ENCODE measurements around the gene C3orf18. TPM values are rescaled to one million over a fixed set of nuclear protein-coding genes. Genes with fewer than 3 reads are reported as not detected.

Gene C3orf18
- polyA plus RNA-seq, 1 donor (not counting 4 experiments of a cell fraction or from before 2014, with no cell fraction given) = 1.4 TPM

- no peak for FAIRE-seq
- Histone ChIP-seq H3K9ac (ENCODE audit: control insufficient read depth, extremely low read depth, insufficient read depth, low read length) (no peak overlapping the region), H3K79me2 (ENCODE audit: control insufficient read depth, insufficient read depth, low read length) (no peaks in the 10 kb centered on the region), H3K4me1 (ENCODE audit: control insufficient read depth, extremely low read depth, insufficient read depth, low read length) (peaks cover 37% of the 10 kb centered on the region), H3K27ac (ENCODE audit: control insufficient read depth, insufficient read depth, low read length) (no peak overlapping the region), H3K27me3 (ENCODE audit: control insufficient read depth, extremely low read depth, insufficient read depth, low read length) (no peaks in the 10 kb centered on the region), H4K20me1 (ENCODE audit: control insufficient read depth, extremely low read depth, insufficient read depth, low read length) (no peaks in the 10 kb centered on the region), H3K9me1 (ENCODE audit: control insufficient read depth, extremely low read depth, insufficient read depth, low read length) (no peaks in the 10 kb centered on the region), H2AFZ (ENCODE audit: control insufficient read depth, low read length) (no peak overlapping the region), H3K9me3 (ENCODE audit: control insufficient read depth, low read depth, low read length) (no peaks in the 10 kb centered on the region), H3K4me2 (ENCODE audit: control insufficient read depth, extremely low read depth, insufficient read depth, low read depth, low read length) (no peak overlapping the region), H3K36me3 (ENCODE audit: control insufficient read depth in 2 of 2, extremely low read depth in 1 of 2, insufficient read depth in 2 of 2, low read length in 2 of 2) (no peaks in the 10 kb centered on the region), H3K4me3 (ENCODE audit: control insufficient read depth in 2 of 3, extremely low read depth in 1 of 3, insufficient read depth in 2 of 3, low read depth in 1 of 3, low read length in 3 of 3) (no peak overlapping the region)
- TF ChIP-seq CTCF (optimal IDR thresholded peaks at IDR 0.05 in 1 of 3, IDR thresholded peaks at IDR 0.05 in 1 of 3, conservative IDR thresholded peaks at IDR 0.05 in 1 of 3; ENCODE audit: extremely low read depth in 1 of 3, insufficient read depth in 2 of 3, low read length in 3 of 3) (no peak), EZH2 (IDR thresholded peaks at IDR 0.05; ENCODE audit: low read length) (no peak)
- DNase-seq (ENCODE audit: low read depth, low spot score) = no peak
- dilution Hi-C loops (cut with MboI; ENCODE audit: extremely low pct_ligation_motif_present, low sequenced_read_pairs) = loop anchor here (25.0 kb wide), 1 partner anchor 787 kb away; the partner anchor contains the start of genes MANF and RBM15B
Observed at GRCh38 chr3:50600141-50600753, 32.7 kb upstream of the C3orf18 start.

- Histone ChIP-seq H3K27ac (ENCODE audit: control insufficient read depth, insufficient read depth, low read length) (no peak overlapping the region), H3K4me2 (ENCODE audit: control insufficient read depth, extremely low read depth, insufficient read depth, low read depth, low read length) (no peak overlapping the region), H3K36me3 (ENCODE audit: control insufficient read depth in 2 of 2, extremely low read depth in 1 of 2, insufficient read depth in 2 of 2, low read length in 2 of 2) (no peaks in the 10 kb centered on the region), H3K4me3 (ENCODE audit: control insufficient read depth in 2 of 3, extremely low read depth in 1 of 3, insufficient read depth in 2 of 3, low read depth in 1 of 3, low read length in 3 of 3) (no peak overlapping the region), H3K9me3 (ENCODE audit: control insufficient read depth, low read depth, low read length) (no peaks in the 10 kb centered on the region), H3K79me2 (ENCODE audit: control insufficient read depth, insufficient read depth, low read length) (no peaks in the 10 kb centered on the region), H3K4me1 (ENCODE audit: control insufficient read depth, extremely low read depth, insufficient read depth, low read length) (peaks cover 33% of the 10 kb centered on the region), H3K9me1 (ENCODE audit: control insufficient read depth, extremely low read depth, insufficient read depth, low read length) (no peaks in the 10 kb centered on the region), H2AFZ (ENCODE audit: control insufficient read depth, low read length) (no peak overlapping the region), H3K27me3 (ENCODE audit: control insufficient read depth, extremely low read depth, insufficient read depth, low read length) (no peaks in the 10 kb centered on the region), H3K9ac (ENCODE audit: control insufficient read depth, extremely low read depth, insufficient read depth, low read length) (no peak overlapping the region), H4K20me1 (ENCODE audit: control insufficient read depth, extremely low read depth, insufficient read depth, low read length) (no peaks in the 10 kb centered on the region)
- TF ChIP-seq CTCF (optimal IDR thresholded peaks at IDR 0.05 in 1 of 3, IDR thresholded peaks at IDR 0.05 in 1 of 3, conservative IDR thresholded peaks at IDR 0.05 in 1 of 3; ENCODE audit: extremely low read depth in 1 of 3, insufficient read depth in 2 of 3, low read length in 3 of 3) (no peak), EZH2 (IDR thresholded peaks at IDR 0.05; ENCODE audit: low read length) (no peak)
- FAIRE-seq = no peak
- dilution Hi-C loops (cut with MboI; ENCODE audit: extremely low pct_ligation_motif_present, low sequenced_read_pairs) = loop anchor here (25.0 kb wide), 1 partner anchor 788 kb away; the partner anchor contains the start of genes MANF and RBM15B
- no peak for DNase-seq (ENCODE audit: low read depth, low spot score)
Observed at GRCh38 chr3:50599716-50600118, 32.2 kb upstream of the C3orf18 start.

Measured in keratinocyte (primary cell).